K562 (cell line): Measurements from ENCODE around the gene SLC17A9. TPM values are rescaled to one million over a fixed set of nuclear protein-coding genes. Genes with fewer than 3 reads are reported as not detected.

Experiments
- ATAC-seq: fragments of 200-7000 bp; cut with Tn5 transposase; 3 replicates; pipeline ENCODE4 v1.9.1; 2020; ENCODE audit warnings: moderate library complexity
- BruUV-seq: library from RNA; stranded (reverse); fragments of 400-500 nt; replicated peaks from 2 replicates; lab custom pipeline; 2021; lab: Mats Ljungman, UMichigan
- CTCF ChIA-PET: fragments of 300-600 bp; formaldehyde crosslinking; extraction: SDS; loops from one replicate; lab custom pipeline; 2021; ENCODE audit warnings: low intra/inter-chr PET ratio; lab: Yijun Ruan, JAX
- POLR2A ChIA-PET: fragments of 300-600, 350-650 bp; sonication (Branson Sonifier 250); formaldehyde crosslinking; extraction: SDS; loops from one replicate; lab custom pipeline; 2021; ENCODE audit warnings: antibody characterized with exemption, inconsistent platforms; lab: Yijun Ruan, JAX
- DNase-seq, 4 experiments: peaks; one replicate each; pipeline versions ENCODE4 v3.0.0 to v3.0.0-alpha.2; 2011 to 2018; ENCODE audit warnings: low spot score in 3 of 4, mixed read lengths in 3 of 4; ENCODE audit errors: extremely low read depth in 1 of 4
- FAIRE-seq: peaks from 2 replicates; lab custom pipeline; 2011; peaks lifted over from hg19 to GRCh38; lab: Jason Lieb, UNC
- H2AFZ ChIP-seq: 2 replicates; pipeline ENCODE4 v1.6.0; 2011; ENCODE audit warnings: low read depth, low read length, control low read depth, inconsistent platforms
- H3K27ac ChIP-seq: fragments of 200-600 bp; 3 replicates; pipeline ENCODE4 v1.8.0; 2011; ENCODE audit warnings: low read depth, mild to moderate bottlenecking, control low read depth, inconsistent platforms, low read length, moderate library complexity, mixed read lengths; ENCODE audit errors: extremely low read depth
- H3K27me3 ChIP-seq, 2 experiments: fragments of 300-600 bp in 1 of 2; 2 replicates in 1 of 2; 3 replicates in 1 of 2; pipeline versions ENCODE4 v1.6.0 to v1.8.0; 2011; ENCODE audit warnings: inconsistent platforms in 2 of 2, low read length in 2 of 2, mild to moderate bottlenecking in 1 of 2, mixed read lengths in 1 of 2, moderate library complexity in 1 of 2; ENCODE audit not compliant: control insufficient read depth in 2 of 2, insufficient read depth in 2 of 2
- H3K36me3 ChIP-seq: fragments of 300-600 bp; 3 replicates; pipeline ENCODE4 v1.8.0; 2011; ENCODE audit warnings: mild to moderate bottlenecking, low read length, inconsistent platforms; ENCODE audit not compliant: control insufficient read depth, insufficient read depth
- H3K4me1 ChIP-seq, 2 experiments: fragments of 200-600 bp in 1 of 2; replicated peaks in 1 of 2; 2 replicates in 1 of 2; 3 replicates in 1 of 2; pipeline versions ENCODE4 v1.5.1 to v1.8.0; 2011; ENCODE audit warnings: inconsistent platforms in 2 of 2, low read length in 2 of 2, mild to moderate bottlenecking in 1 of 2, mixed read lengths in 1 of 2, moderate library complexity in 1 of 2; ENCODE audit not compliant: control insufficient read depth in 2 of 2, insufficient read depth in 2 of 2
- H3K4me2 ChIP-seq: 2 replicates; pipeline ENCODE4 v1.6.1; 2011; ENCODE audit warnings: low read length, control low read depth, inconsistent platforms, mixed read lengths; ENCODE audit not compliant: insufficient read depth
- H3K4me3 ChIP-seq: fragments of 200-600 bp; sonication (generic), shearing (Covaris generic); 2 replicates; pipeline ENCODE4 v1.5.1; 2016; ENCODE audit warnings: control low read depth, inconsistent platforms
- H3K79me2 ChIP-seq: fragments of 200-600 bp; 3 replicates; pipeline ENCODE4 v1.8.0; 2011; ENCODE audit warnings: low read length, inconsistent platforms; ENCODE audit not compliant: control insufficient read depth, insufficient read depth
- H3K9ac ChIP-seq, 2 experiments: 2 replicates each; pipeline versions ENCODE4 v1.6.0 to v1.6.1; 2011; ENCODE audit warnings: low read depth in 2 of 2, low read length in 2 of 2, control low read depth in 1 of 2, inconsistent platforms in 1 of 2, mild to moderate bottlenecking in 1 of 2, mixed read lengths in 1 of 2; ENCODE audit not compliant: insufficient read depth in 1 of 2
- H3K9me1 ChIP-seq: one replicate; pipeline ENCODE4 v1.6.0; 2011; ENCODE audit warnings: inconsistent platforms, mild to moderate bottlenecking, low read length, moderate library complexity; ENCODE audit not compliant: control insufficient read depth, insufficient read depth
- H3K9me3 ChIP-seq: replicated peaks from 2 replicates; pipeline ENCODE4 v1.5.1; 2011; ENCODE audit warnings: low read depth, low read length, inconsistent platforms; ENCODE audit not compliant: control insufficient read depth, insufficient read depth
- H4K20me1 ChIP-seq: replicated peaks from 2 replicates; pipeline ENCODE4 v1.6.1; 2011; ENCODE audit warnings: low read length, inconsistent platforms, mixed read lengths; ENCODE audit not compliant: control insufficient read depth, insufficient read depth
- BRD4 ChIP-seq: fragments of 200-600 bp; sonication (generic); IDR thresholded peaks from 2 replicates; pipeline ENCODE4 v1.6.1; 2017; ENCODE audit warnings: inconsistent platforms
- DLX4 ChIP-seq: fragments of 250-450 bp; sonication (Bioruptor Pico); IDR thresholded peaks from 2 replicates; pipeline ENCODE4 v1.6.1; 2021; ENCODE audit warnings: mild to moderate bottlenecking
- ZBTB12 ChIP-seq: fragments of 250-450 bp; sonication (Bioruptor Pico); IDR thresholded peaks from 2 replicates; pipeline ENCODE4 v1.4.0; 2020
- WGBS: fragments of 100-300 bp; shearing (Covaris generic); methylation state at CpG from one replicate; pipeline ENCODE4 v1.1.6; 2016; ENCODE audit warnings: low coverage, mixed read lengths; ENCODE audit not compliant: insufficient coverage; ENCODE audit errors: missing lambda C conversion rate; 5-methylcytosine and 5-hydroxymethylcytosine counted together
- in situ Hi-C: fragments of 300-500 bp; cut with MboI; formaldehyde crosslinking; loops from 4 replicates; pipeline ENCODE4 v1.15.0; 2018; ENCODE audit warnings: inconsistent platforms, mixed read lengths
- intact Hi-C: fragments of 100-400 bp; cut with micrococcal nuclease; formaldehyde crosslinking; loops from 2 replicates; pipeline ENCODE4 v1.14.2; 2022
- polyA plus RNA-seq, 8 experiments: library from polyadenylated mRNA; depleted of rRNA in 4 of 8; stranded (reverse) in 5 of 8; unstranded in 3 of 8; fragments of >200 nt; fragmentation: Nextera tagmentation in 2 of 8; fragmentation: Illumina TruSeq in 1 of 8; extraction: Ambion mirVana in 2 of 8; extraction: Trizol in 1 of 8; gene quantifications; 2 replicates each; pipeline versions ENCODE4 v1.2.1 to v1.2.3, GENCODE V29; 2011 to 2014; ENCODE audit warnings: inconsistent platforms in 1 of 8, missing spikeins in 1 of 8
- total RNA-seq, 7 experiments: library from RNA; depleted of rRNA in 6 of 7; stranded (reverse); fragments of >200 nt in 6 of 7; fragmentation: Illumina TruSeq in 2 of 7; extraction: Trizol in 2 of 7; gene quantifications; 2 replicates each; pipeline versions ENCODE4 v1.2.1 to v1.2.3, GENCODE V29; 2011 to 2021; ENCODE audit warnings: low replicate concordance in 1 of 7

SLC17A9 gene
- total and polyA plus RNA-seq, 9 of the 15 experiments (the other 6 are each of a cell fraction or from before 2014, with no cell fraction given): 0.04 to 0.31 TPM; not detected in 7

GRCh38 chr20:62951143-62951895, 1.2 kb upstream of the SLC17A9 start (continued):
- no peak for TF ChIP-seq BRD4
- no peak for TF ChIP-seq DLX4 (CRISPR knock-in tag)

- POLR2A ChIA-PET: no interaction called here
- H3K4me2 ChIP-seq: no peak overlapping the region
- CTCF ChIA-PET: no interaction called here
- no peak overlapping the region for H3K9ac ChIP-seq
- peaks cover 7% of the 10 kb centered on the region for H3K9me3 ChIP-seq
- H3K4me1 ChIP-seq: peaks cover 3 to 31% of the 10 kb centered on the region in 2 experiments; a peak in 3 of 5 replicates
- peaks cover 20% of the 10 kb centered on the region; the same call in 2 of the 3 replicates for H3K36me3 ChIP-seq
- 0 out of 2 replicates have a peak, but pooled peaks cover 3% of the 10 kb centered on the region for H4K20me1 ChIP-seq
- in situ Hi-C loops: no loop called here
- peaks cover 11 to 20% of the 10 kb centered on the region in 2 experiments; a peak in 4 of 5 replicates for H3K27me3 ChIP-seq
- no peaks in the 10 kb centered on the region for H3K9me1 ChIP-seq
- WGBS: 69% methylated on average over 8 of the region's 8 CpGs
- intact Hi-C loops: no loop called here
- no peak for TF ChIP-seq ZBTB12 (CRISPR knock-in tag)
- BruUV-seq: no TSS peak
- DNase-seq (no peak), FAIRE-seq (no peak), ATAC-seq (no peak)
- no peak overlapping the region for H3K27ac ChIP-seq
- no peaks in the 10 kb centered on the region for H3K79me2 ChIP-seq
- no peak overlapping the region for H2AFZ ChIP-seq
- no peak overlapping the region for H3K4me3 ChIP-seq
These were observed 575 bp upstream of the SLC17A9 start for GRCh38 chr20:62951896-62952372.
